NCI-H1105 treated with DMSO at 0.1 percent for 48 hours (cell line): ENCODE measurements around the gene GPR35.

ENCODE experiments used
- DNase-seq: peaks from one replicate; lab custom pipeline; 2025; lab: John Stamatoyannopoulos, UW

Gene GPR35

GRCh38 chr2:240589375-240589774, 35.9 kb upstream of the GPR35 start:
- no peak for DNase-seq

DNA sequence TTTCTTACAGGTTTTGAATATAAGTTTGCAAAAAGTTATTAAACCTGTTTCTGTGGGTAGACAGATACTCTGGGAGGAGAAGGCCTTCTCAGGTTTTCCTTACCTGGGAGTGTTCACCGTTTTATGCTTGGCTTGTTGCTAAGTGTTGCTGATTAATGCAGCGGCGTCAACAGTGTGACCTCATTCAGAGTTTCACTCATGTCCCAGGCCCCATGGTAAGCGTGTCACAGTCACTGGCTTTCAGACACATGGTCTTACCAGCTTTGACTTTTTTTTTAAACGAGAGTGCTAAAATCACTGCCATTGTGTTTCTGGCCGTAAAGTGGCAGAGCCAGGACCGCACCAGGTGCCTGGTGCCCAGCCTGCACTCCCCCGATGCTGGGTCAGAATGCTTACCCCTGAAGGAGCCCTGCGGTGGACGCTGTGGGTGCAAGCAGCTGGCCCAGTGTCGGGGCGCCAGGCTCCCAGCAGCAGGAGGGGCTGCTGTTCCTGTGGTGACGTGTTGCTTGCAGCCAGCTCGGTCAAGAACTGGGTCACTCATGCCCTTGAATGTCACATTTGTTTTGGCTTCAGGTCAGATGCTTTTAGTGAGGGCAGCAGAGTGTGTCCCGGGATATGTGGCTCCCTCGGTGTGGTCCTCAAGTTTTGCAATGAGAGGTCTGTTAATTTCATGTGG, 35.3 kb upstream of the GPR35 start:
- no peak for DNase-seq

DNA sequence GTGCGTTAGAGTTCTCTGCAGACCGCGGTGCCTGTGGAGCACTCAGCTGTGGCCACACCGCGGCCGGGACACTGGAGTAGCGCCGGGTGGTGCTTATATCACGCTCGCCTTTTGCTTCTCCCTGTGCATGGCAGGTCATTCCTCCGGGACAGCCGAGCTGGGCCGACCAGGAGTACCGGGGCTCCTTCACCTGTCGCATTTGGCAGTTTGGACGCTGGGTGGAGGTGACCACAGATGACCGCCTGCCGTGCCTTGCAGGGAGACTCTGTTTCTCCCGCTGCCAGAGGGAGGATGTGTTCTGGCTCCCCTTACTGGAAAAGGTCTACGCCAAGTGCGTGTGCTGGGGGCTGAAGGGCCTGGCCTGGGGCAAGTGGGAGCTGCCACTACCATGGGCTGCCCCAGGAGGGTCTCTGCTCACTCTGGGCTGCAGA, 34.6 kb upstream of the GPR35 start:
- DNase-seq, result no peak

DNA sequence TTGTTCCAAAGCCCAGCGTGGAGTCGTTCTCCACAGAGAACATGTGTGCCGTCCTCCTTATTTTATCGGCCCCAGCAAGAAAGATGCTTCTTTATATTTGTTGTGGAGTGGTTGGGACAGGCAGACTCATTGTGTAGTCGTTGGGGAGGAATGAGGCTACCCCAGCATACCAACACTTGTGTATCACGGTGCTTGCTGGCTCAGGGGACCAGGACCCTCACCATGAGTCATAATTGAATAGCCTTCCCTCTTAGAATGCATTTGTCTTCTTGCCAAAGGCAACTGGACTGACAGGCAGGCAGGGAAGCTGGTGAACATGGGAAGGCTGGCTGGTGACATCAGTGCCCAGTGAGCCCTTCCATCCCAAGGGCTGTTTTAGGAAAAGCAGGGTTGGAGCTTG, 34.1 kb upstream of the GPR35 start:
- no peak for DNase-seq

DNA sequence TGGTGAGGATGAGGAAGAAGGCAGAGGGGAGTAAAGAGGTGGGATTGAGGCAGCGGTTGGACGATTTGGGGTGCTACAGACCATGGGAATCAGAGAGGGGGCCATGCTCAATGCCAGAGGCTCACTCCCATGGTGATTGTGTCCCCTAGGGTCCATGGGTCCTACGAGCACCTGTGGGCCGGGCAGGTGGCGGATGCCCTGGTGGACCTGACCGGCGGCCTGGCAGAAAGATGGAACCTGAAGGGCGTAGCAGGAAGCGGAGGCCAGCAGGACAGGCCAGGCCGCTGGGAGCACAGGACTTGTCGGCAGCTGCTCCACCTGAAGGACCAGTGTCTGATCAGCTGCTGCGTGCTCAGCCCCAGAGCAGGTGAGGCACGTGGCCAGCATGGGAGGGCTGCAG, 33.5 kb upstream of the GPR35 start:
- no peak for DNase-seq

- DNase-seq, result no peak
These were observed 32.1 kb upstream of the GPR35 start for GRCh38 chr2:240593026-240593702.

DNA sequence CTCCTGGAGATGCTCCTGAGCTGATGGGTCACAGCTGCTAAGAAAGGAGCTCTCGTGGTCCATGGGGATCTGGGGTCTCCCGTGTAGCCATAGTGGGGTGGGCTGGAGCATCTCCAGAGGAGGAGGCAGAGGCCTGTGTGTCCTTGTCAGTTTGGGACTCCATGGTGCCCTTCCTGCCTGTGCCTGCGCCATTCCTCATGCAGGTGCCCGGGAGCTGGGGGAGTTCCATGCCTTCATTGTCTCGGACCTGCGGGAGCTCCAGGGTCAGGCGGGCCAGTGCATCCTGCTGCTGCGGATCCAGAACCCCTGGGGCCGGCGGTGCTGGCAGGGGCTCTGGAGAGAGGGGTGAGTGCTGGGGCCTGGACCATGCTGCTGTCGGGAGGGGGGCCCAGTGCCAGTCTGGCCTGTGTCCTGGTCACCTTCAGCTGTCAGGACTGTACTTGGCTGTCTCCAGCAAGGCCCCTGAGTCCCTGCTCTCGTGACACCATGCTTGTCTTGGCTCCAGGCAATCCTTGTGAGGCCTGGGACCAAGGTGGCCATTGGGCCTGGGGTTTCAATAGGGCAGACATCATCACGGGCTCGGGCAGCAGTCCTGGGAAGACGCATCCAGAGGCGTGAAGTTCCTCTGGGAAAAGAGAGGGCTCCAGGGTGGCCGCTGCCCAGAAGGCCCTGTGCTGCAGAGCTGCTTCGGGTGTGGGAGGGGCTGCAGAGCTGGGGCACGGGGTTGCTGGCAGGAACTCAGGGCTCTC, 31.4 kb upstream of the GPR35 start:
- no peak for DNase-seq

DNA sequence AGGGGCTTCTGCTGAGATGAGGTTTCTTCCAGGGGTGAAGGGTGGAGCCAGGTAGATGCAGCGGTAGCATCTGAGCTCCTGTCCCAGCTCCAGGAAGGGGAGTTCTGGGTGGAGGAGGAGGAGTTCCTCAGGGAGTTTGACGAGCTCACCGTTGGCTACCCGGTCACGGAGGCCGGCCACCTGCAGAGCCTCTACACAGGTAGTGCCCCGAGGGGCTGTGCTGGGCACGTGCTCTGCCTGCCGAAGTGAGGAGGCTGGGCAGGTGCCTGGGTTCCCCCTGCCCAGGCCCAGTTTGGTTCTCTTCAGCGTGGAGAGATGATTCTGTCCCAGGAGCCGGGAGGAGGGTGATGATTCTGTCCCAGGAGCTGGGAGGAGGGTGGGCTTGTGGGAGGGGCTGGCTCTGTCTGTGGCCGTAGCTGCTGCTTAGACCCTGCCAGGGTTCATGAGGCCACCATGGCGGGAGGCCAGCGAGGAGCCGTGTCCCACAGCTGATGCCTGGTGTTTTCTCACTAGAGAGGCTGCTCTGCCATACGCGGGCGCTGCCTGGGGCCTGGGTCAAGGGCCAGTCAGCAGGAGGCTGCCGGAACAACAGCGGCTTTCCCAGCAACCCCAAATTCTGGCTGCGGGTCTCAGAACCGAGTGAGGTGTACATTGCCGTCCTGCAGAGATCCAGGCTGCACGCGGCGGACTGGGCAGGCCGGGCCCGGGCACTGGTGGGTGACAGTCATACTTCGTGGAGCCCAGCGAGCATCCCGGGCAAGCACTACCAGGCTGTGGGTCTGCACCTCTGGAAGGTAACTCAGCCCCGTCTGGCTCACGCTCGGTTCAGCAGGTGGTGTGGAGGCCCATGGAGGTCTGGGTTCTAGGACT, 30.5 kb upstream of the GPR35 start:
- DNase-seq, result no peak

DNA sequence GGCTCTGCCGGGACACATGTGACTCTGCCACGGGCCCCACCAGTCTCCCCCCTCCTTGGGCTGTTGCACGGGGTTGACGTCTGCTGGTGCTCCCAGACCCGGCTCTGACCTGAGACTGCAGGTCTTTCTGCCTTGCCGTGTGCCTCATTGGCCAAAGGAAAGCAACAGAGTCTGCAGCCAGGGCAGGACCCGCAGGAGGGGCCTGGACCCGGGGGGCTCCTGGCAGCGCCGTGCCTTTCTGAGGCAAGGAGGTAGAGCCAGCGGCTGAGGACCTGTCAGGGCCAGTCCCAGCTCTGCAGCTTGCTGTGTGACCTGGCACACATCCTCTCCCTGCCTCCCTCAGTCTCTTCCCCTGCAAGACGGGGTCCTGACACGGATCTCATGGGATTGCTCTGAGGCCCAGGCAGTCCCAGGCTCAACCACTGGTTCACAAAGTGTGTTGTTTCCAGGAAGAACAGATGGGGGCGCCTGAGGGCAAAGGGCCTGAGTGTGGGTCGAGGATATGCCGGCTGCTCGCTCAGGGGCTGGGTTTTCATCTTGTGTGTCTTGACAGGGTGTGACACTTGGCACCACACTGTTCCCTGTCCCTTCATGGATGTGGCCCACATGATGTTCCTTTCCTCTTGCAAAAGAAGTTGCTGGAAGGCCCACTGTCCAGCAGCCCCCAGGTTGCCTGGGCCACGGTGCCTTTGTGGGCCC, 29.8 kb upstream of the GPR35 start:
- no peak for DNase-seq

GRCh38 chr2:240596080-240596460, 29.2 kb upstream of the GPR35 start:
- DNase-seq, result no peak

DNA sequence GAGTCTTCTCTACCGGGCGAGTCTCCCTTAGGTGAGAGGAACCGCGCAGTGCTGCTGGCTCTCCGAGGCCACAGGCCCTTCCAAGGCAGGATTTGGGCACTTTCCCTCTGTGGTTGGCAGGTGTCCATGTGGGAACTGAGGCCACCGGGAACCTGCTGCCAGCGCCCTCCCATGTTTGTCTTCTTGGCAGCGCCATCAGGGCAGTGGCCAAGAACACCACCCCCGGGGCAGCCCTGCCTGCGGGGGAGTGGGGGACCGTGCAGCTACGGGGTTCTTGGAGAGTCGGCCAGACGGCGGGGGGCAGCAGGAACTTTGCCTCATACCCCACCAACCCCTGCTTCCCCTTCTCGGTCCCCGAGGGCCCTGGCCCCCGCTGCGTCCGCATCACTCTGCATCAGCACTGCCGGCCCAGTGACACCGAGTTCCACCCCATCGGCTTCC, 28.8 kb upstream of the GPR35 start:
- no peak for DNase-seq

GRCh38 chr2:240597054-240597418, 28.2 kb upstream of the GPR35 start:
- DNase-seq, result no peak

DNA sequence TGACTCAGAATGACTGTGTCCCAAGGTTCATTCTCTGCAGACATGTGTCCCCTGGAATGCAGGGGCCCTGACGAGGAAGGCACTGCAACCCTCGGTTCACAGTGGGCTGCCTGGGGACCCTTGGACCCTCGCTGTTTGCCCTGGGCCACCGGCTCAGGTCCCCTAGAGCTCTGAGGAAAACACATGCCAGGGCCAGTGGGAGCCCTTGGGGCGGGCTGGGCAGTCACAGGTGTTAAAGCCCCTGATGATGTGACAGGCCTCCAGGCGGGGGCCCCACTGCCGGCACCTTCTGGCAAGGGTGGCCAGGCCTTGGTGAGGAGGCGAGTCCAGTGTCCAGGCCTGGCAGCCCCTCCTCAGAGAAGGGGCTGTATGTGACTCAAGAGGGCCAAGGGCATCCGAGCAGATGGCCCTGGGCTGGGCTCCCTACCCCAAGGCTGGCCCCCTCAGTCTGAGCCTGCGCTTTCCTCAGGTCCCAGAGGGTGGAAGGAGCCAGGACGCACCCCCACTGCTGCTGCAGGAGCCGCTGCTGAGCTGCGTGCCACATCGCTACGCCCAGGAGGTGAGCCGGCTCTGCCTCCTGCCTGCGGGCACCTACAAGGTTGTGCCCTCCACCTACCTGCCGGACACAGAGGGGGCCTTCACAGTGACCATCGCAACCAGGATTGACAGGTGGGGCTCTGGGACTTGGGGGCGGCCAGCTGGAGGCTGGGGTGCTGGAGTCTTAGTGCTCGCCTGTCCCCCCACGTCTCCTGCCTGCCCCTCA, 27.7 kb upstream of the GPR35 start:
- no peak for DNase-seq

DNA sequence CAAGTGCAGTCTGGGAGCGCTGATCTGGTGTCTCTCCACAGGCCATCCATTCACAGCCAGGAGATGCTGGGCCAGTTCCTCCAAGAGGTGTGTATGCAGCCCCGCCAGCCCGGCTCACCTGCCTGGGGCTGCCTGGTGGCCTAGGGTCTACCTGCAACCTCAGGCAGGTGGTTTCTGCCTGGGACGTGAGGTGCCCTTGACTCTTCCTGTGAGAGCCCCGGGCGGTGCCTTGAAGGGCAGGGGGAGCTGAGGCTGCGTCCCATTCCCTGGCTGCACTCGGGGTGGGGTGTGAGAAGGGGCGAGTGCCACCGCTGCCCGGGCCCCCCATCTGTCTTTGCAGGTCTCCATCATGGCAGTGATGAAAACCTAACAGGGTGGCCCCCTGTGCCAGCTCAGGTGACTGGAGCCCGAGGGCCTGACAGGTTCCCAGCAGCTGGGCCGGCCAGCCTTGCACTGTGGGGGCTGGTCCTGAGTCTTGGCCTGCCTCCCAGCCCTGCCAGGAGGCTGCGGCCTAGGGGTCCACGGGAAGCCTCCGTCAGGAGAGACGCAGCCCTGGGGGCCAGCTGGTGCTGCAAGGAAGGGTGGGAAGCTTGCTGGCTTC, 26.9 kb upstream of the GPR35 start:
- DNase-seq, result no peak

DNA sequence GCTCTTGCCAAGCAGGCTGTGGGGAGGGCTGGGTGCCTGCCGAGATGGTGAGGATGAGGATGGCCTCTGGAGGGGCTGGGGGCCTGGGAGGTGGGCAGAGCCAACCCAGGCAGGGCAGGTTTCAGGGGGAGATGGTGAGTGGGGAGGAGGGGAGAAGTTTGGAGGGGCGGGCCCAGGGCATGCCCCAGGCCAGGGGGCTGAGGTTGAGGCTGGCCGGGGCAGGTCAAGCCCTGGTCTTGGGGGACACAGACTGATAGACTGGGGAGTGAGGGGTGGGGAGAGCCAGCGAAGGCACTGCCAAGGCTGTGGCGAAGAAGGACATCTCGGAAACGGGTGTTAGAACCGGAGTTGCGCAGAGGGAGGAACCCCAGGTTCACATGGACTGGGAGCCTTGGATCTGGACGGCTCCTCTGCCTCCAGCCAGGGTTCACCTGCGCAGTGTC, 26.1 kb upstream of the GPR35 start:
- no peak for DNase-seq

- DNase-seq, result no peak
These were observed 24.8 kb upstream of the GPR35 start for GRCh38 chr2:240600451-240600961.

- DNase-seq, result no peak
These were observed 24.0 kb upstream of the GPR35 start for GRCh38 chr2:240601061-240601830.

GRCh38 chr2:240601831-240602160, 23.5 kb upstream of the GPR35 start:
- no peak for DNase-seq

DNA sequence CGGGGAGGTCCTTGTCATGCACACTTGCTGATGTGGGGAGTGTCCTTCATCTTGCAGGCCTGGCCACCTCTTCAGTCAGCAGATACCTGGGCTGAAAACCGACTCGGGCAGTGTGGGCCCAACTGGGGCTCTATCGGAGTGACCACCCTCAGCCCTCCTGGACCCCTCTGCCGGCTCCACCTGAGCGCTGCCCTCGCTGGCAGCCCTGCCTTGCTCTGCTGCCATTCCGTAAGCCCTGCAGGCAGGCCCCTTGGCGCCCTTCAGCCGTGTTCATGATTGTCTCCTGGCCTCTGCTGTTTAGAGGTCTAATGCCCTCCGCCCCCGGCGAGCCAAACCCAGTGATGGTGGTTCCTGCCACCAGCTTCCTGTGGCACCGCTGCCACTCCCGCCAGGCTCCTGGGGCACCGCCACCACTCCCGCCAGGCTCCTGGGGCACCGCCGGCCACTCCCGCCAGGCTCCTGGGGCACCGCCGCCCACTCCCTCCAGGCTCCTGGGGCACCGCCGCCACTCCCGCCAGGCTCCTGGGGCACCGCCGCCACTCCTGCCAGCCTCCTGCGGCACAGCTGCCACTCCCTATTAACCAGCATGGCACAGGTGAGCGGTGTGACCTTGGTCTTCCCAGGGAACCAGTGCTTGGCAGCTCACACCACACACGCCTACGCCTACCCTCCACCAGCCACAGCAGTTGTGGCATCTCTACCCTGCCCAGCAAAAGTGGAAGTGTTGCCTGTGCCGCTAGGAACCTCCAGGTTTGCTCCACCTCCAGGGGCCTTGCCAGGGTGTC, 22.8 kb upstream of the GPR35 start:
- no peak for DNase-seq
